GM21381 (cell line): ENCODE results near the gene XXYLT1.

Experiments
- ATAC-seq: cut with Tn5 transposase; IDR thresholded peaks from one replicate; pipeline ENCODE4 v1.9.1; 2021; ENCODE audit warnings: mild to moderate bottlenecking, moderate library complexity; ENCODE audit not compliant: unreplicated experiment

The XXYLT1 gene

GRCh38 chr3:195137638-195138588 is 133.0 kb downstream of the XXYLT1 start:
- no peak for ATAC-seq

- no peak for ATAC-seq
Observed at GRCh38 chr3:195135917-195136316, 135.0 kb downstream of the XXYLT1 start.

DNA sequence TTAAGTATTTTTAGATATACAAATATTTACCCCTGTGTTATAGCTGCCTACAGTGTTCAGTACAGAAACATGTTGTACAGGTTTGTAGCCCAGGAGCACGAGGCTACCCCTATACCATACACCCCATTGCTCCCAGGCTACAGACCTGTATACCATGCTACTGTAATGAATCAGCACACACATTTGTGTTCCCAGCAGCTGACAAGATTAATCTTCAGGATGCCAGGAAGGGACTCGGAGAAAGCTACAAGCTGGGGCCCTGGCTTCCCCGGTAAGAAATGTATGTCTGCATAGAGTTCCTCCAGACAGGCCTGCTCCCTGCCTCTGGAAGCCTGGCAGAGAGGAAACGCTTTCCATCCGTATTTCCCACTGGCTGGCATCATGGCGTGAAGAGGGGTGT is 136.5 kb downstream of the XXYLT1 start:
- no peak for ATAC-seq

DNA sequence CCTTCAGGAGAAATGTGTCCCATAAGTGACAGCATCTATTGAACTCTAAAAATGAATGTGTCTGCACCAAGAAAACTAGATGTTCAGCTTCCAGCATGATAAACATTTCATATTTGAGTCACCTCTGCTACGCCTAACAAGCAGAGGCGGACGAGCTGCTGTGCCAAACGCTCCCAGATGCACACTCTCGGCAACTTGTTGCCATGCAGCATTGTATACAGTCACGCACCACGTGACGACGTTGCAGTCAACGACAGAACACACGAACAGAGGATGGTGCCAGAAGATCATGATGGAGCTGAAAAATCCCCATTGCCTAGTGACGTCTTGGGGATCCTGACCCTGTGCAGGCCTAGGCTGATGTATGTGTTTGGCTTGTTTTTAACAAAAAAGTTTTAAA is 137.5 kb downstream of the XXYLT1 start:
- no peak for ATAC-seq

DNA sequence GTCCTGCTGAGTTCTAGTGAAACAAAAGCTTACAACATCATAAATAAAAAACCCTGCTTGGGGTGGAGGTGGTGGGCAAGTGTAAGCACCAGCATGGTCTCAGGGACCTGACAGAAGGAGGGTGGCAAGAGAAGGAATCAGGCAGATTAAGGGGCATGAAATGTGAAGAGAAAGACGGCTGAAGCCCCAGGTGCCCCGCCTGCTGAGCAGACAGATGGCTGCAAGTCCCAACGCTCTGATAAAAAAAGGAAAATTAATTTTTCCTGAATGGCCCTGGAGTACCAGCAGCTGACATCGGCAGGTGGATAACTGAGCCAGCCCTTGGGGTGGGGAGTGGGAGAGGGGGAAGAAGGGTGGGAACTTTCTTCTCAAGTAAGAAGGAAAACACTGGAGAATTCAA is 137.9 kb downstream of the XXYLT1 start:
- no peak for ATAC-seq

DNA sequence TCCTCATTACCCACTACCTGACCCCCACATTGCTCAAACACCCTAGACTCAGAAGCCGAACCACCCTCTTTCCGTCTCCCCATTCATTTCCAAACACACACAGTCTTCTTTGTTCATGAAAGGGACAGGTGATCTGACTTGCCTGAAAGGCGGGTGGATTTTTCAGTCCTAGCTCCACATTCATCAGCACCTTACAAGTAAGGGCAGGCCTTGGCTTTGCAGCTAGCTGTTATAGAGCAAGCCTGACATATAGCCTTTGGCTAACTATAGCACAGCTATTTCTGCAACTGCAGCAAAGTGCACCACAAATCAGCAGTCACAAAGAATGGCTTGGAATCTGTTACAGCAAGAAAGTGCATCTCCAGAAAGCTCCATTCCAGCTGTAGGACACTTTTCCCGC is 139.8 kb downstream of the XXYLT1 start:
- ATAC-seq: no peak

DNA sequence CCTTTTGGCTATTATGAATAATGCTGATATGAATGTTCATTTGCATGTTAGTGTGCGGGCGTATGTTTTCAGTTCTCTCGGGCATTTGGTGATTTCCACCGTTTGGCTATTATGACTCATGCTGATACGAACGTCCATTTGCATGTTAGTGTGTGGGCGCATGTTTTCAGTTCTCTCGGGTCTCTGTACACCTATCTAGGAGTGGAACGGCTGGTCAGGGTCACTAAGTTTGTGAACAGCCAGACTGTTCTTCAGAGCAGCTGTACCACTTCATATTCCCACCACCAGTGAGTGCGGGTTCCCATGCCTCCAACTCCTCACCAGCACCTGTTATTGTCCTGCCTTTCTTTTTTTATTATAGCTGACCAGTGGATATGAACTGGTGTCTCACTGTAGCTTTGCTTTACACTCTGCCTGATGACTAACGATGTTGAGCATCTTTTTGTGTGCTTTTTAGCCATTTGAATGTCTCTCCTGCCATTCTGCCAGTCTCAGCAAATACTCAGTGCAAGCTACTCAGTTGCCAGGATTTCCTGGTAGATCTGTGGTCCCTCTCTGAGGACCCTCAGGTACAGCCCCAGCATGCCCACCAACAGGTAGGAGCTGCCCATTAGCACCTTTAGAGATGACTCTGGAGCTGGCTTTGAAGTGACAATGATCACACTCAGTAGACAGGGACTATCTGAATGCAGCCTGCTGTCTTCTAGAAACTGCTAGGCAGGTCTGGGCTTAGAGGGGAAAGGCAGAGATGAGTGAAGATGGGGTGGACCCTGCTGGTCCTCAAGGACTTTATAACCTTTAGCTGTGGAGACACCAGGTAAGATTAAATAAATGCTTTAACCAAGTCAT is 141.1 kb downstream of the XXYLT1 start:
- ATAC-seq: peak; percentile 83

- no peak for ATAC-seq
Observed at GRCh38 chr3:195129072-195129643, 141.8 kb downstream of the XXYLT1 start.

DNA sequence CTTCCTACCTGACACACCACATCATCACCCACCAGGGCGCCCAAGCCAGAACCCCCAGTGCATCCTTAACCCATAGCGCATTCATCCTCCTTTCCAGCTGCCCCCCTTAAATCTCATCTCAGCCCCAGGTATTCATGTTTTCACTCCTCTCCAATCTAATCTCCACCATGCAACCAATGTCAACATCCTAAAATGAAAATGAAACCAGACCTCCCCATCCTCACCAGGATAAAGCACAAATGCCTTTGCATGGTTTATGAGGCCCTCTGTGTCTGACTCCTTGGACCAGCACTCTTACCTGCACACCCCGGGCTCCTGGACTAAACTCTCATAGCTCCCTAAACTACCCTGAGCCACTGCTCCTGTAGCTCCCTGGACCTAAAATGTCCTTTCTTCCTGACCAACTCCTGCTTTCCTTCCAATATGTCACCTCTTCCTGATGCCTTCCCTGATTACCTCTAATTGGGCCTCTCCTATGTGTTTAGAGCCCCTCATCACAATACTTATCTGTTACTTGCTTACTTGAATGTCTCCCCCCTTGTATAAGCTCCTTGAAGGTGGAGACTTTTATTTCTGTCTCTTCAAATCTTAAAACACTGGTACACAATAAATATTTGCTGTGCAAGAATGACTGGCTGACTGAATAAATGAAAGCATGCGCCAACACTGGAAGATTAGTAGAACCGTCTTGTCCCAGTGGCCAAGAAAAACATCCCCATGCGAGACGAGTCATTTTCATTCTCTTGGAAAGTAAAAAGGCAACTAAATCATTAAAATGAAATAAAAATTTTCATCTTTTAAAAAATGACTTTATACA is 142.5 kb downstream of the XXYLT1 start:
- no peak for ATAC-seq

GRCh38 chr3:195126056-195126605 is 144.8 kb downstream of the XXYLT1 start:
- no peak for ATAC-seq

DNA sequence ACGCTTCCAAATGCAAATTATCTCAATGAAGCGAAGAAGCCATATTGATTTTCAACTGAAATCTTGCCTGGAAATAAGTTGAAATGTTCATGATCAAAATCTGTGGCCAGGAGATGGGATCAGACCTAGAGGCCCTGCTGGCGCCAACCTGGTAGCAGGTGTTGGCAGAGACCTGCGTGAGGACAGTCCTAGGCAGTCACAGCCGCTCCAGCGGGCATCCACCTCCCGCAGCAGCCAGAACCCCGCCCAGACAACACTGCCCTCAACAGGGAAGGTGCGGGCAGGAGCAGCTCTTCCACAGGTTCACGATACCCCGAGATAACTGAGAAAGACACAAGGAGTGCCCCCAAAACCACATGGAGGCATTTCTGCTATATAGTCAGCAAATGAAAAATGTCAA is 145.3 kb downstream of the XXYLT1 start:
- ATAC-seq: no peak

DNA sequence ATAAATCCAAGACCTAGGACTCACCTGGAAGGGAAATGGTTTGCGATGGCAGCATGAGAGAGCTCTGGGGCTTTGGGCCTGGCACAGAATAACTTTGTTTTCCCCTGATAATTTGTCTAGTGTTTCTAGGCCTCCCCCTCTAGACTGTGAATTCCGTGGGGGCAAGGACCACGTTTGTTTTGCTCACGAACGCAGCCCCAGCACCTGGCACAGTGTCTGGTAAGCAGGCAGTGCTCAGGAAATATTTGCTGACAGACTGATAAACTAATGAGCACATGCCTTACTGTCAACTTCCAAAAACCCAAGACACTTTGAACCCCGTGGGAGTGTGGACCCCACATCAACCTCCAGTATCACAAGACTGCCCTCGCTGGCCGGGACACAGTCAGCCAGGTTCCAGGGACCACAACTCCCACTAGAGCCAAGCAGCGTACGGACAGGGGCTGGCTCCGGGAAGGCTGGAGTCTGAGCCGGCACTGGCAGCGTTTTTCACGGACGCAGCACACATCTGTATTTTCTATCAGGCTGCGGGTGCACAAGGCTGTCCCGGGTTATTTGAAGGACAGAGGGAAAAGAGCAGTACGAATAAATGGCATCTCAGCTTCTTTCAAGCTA is 146.5 kb downstream of the XXYLT1 start:
- ATAC-seq: no peak

DNA sequence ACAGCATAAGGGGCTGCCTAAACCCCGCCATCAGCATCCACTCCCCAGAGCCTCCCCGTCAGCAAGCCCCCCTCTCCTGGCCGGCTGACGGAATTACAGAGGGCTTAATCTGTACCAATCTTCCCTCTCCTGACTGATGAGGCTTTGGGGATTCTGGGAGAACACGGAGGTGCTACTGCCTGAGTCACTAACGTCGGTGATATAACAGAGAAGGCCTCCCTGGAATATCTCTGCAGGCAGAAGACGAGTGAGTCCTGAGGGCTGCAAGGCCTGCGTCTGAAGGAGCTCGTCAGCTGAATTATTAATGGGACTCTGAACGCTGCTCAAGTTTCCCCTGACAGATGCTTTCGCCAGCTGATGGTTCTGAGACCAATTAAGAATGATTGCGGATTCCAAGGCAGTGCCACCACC is 147.7 kb downstream of the XXYLT1 start:
- no peak for ATAC-seq

- ATAC-seq: no peak
Observed at GRCh38 chr3:195122261-195122660, 148.7 kb downstream of the XXYLT1 start.

DNA sequence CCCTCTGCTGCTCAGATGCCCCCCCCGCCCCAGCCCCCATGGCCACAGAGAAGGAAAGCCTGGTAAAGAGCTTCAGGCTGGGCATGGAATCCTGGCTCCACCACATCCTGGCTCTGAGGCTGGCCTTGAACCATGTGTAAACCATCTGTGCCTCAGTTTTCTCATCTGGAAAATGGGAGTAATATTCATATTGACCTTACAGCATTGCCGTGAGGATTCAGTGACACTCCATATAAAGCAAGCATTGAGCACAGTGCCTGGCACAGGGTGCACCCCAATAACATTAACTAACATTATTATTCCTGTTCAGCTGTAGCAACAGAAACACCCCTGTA is 150.7 kb downstream of the XXYLT1 start:
- ATAC-seq: no peak

GRCh38 chr3:195119461-195120266 is 151.3 kb downstream of the XXYLT1 start:
- ATAC-seq: no peak

GRCh38 chr3:195118671-195119070 is 152.3 kb downstream of the XXYLT1 start:
- no peak for ATAC-seq

- no peak for ATAC-seq
Observed at GRCh38 chr3:195117978-195118581, 152.9 kb downstream of the XXYLT1 start.
